Small intestine (tissue), 7 donors: ENCODE measurements around the gene PKMYT1. TPM values are rescaled to one million over a fixed set of nuclear protein-coding genes. Genes with fewer than 3 reads are reported as not detected.
A peak's percentile ranks its signal among the peaks of the same experiment; 100 is the strongest.

Experiments used
- DNase-seq, 2 donors: peaks; one replicate each; pipeline versions ENCODE4 v3.0.0 to v3.0.0-alpha.2; 2013
- FAIRE-seq: peaks from 2 replicates; lab custom pipeline; 2012; peaks lifted over from hg19 to GRCh38; lab: Jason Lieb, UNC
- H3K27ac ChIP-seq, 3 donors: one replicate each; pipeline ENCODE4 v1.5.1; 2013; ENCODE audit warnings: low read length in 2 of 3, mild to moderate bottlenecking in 2 of 3, control low read depth in 1 of 3, inconsistent platforms in 1 of 3, low read depth in 1 of 3, moderate library complexity in 1 of 3
- H3K27me3 ChIP-seq, 3 donors: one replicate each; pipeline ENCODE4 v1.6.1; 2013; ENCODE audit warnings: low read length in 3 of 3, inconsistent platforms in 1 of 3; ENCODE audit not compliant: control insufficient read depth in 3 of 3, insufficient read depth in 3 of 3
- H3K36me3 ChIP-seq, 3 donors: one replicate each; pipeline ENCODE4 v1.6.1; 2013; ENCODE audit warnings: low read length in 3 of 3, inconsistent platforms in 1 of 3, low read depth in 1 of 3, mild to moderate bottlenecking in 1 of 3, moderate library complexity in 1 of 3; ENCODE audit not compliant: control insufficient read depth in 3 of 3, insufficient read depth in 2 of 3
- H3K4me1 ChIP-seq, 3 donors: one replicate each; pipeline ENCODE4 v1.6.1; 2013; ENCODE audit warnings: low read length in 2 of 3, inconsistent platforms in 1 of 3, low read depth in 1 of 3, mild to moderate bottlenecking in 1 of 3, moderate library complexity in 1 of 3; ENCODE audit not compliant: control insufficient read depth in 3 of 3, insufficient read depth in 2 of 3
- H3K4me3 ChIP-seq, 3 donors: one replicate each; pipeline ENCODE4 v1.5.1; 2013; ENCODE audit warnings: low read length in 3 of 3, control low read depth in 1 of 3, inconsistent platforms in 1 of 3, low read depth in 1 of 3, mild to moderate bottlenecking in 1 of 3, moderate library complexity in 1 of 3
- H3K9me3 ChIP-seq, 2 donors: one replicate each; pipeline ENCODE4 v1.6.1; 2013; ENCODE audit warnings: low read depth in 1 of 2, low read length in 1 of 2; ENCODE audit not compliant: control insufficient read depth in 2 of 2, insufficient read depth in 1 of 2
- WGBS, 3 donors: extraction: QIAGEN DNeasy Blood & Tissue Kit; methylation state at CpG; one replicate each; pipeline ENCODE4 v1.1.7; 2013; 5-methylcytosine and 5-hydroxymethylcytosine counted together
- polyA plus RNA-seq, 4 donors: library from polyadenylated mRNA; stranded (reverse) in 3 of 4; unstranded in 1 of 4; fragments of 200-250 nt in 3 of 4; fragments of 120-200 nt in 1 of 4; gene quantifications; one replicate each; pipeline versions ENCODE4 v1.2.1 to v1.2.3, GENCODE V29; 2013
- donor health status: healthy with polysubstance abuse.
- donor health status: control.
- donor health status: control.
- donor health status: Bipolar disorder and iron deficiency.
- donor health status: healthy.

PKMYT1 gene
- polyA plus RNA-seq, 4 donors, result 2.5 to 24.7 (median 7.0) TPM

GRCh38 chr16:3020604-3021448 is 40.6 kb upstream of the PKMYT1 start:
- WGBS, 3 donors, result 0 to 1% (median 1%) methylated on average over 37 to 57 of the region's 57 CpGs
- H3K36me3 ChIP-seq, result peaks cover 0 to 29% (median 0%) of the 10 kb centered on the region in 3 donors
- peaks cover 0 to 10% (median 0%) of the 10 kb centered on the region in 3 donors for H3K27me3 ChIP-seq
- H3K4me1 ChIP-seq, result peaks cover 2 to 51% (median 17%) of the 10 kb centered on the region in 3 donors
- FAIRE-seq, result no peak
- peak; percentile 79 to 88 for DNase-seq
- peak overlapping the region; percentile 97 to 99 (median 99) for H3K27ac ChIP-seq
- H3K9me3 ChIP-seq, result no peaks in the 10 kb centered on the region
- peak overlapping the region; percentile 45 to 97 (median 82) for H3K4me3 ChIP-seq

GRCh38 chr16:3020247-3020603 is 40.0 kb upstream of the PKMYT1 start, which contains the start of gene TNFRSF12A:
Gene TNFRSF12A (plus strand): TSS chr16:3020368. CDS start chr16:3020398, 30 bp downstream.
- no peaks in the 10 kb centered on the region for H3K9me3 ChIP-seq
- H3K36me3 ChIP-seq, result peaks cover 0 to 26% (median 0%) of the 10 kb centered on the region in 3 donors
- peaks cover 0 to 10% (median 0%) of the 10 kb centered on the region in 3 donors for H3K27me3 ChIP-seq
- H3K4me1 ChIP-seq, result peaks cover 2 to 48% (median 17%) of the 10 kb centered on the region in 3 donors
- 1% methylated on average over 25 to 49 of the region's 49 CpGs for WGBS, 3 donors
- FAIRE-seq (no peak), DNase-seq (peak; percentile 83 to 94)
- peak within 1 kb of the TSS; percentile 97 to 99 (median 99) for H3K27ac ChIP-seq
- peak within 1 kb of the TSS; percentile 45 to 97 (median 82) for H3K4me3 ChIP-seq

- no peaks in the 10 kb centered on the region for H3K9me3 ChIP-seq
- H3K4me1 ChIP-seq, result peaks cover 2 to 46% (median 17%) of the 10 kb centered on the region in 3 donors
- DNase-seq (no peak), FAIRE-seq (no peak)
- H3K27me3 ChIP-seq, result peaks cover 0 to 10% (median 0%) of the 10 kb centered on the region in 3 donors
- peak overlapping the region in 2 of 3 donors; percentile 50 to 51 for H3K27ac ChIP-seq
- H3K4me3 ChIP-seq, result peak overlapping the region; percentile 34 to 97 (median 82)
- 21 to 29% (median 24%) methylated on average over 40 of the region's 40 CpGs for WGBS, 3 donors
- peaks cover 0 to 25% (median 0%) of the 10 kb centered on the region in 3 donors for H3K36me3 ChIP-seq
These were observed 39.5 kb upstream of the PKMYT1 start for GRCh38 chr16:3019594-3020246.

- DNase-seq, result peak; percentile 32 to 83
- Histone ChIP-seq H3K4me1 (peaks cover 2 to 55% (median 14%) of the 10 kb centered on the region in 3 donors), H3K4me3 (peak within 1 kb of the TSS in 1 of 3 donors; percentile 52)
These were observed 37.7 kb upstream of the PKMYT1 start, which contains the start of gene CLDN6 for GRCh38 chr16:3017794-3018506. Gene CLDN6 (minus strand): TSS chr16:3018183. CDS start chr16:3016021, 2,162 bp downstream.

GRCh38 chr16:3017344-3017743 is 37.1 kb upstream of the PKMYT1 start:
- Histone ChIP-seq H3K4me3 (peak overlapping the region in 1 of 3 donors; percentile 52), H3K36me3 (peaks cover 0 to 19% (median 0%) of the 10 kb centered on the region in 3 donors), H3K4me1 (peaks cover 0 to 55% (median 8%) of the 10 kb centered on the region in 3 donors), H3K27ac (peak overlapping the region in 1 of 3 donors; percentile 77), H3K27me3 (peaks cover 0 to 20% (median 6%) of the 10 kb centered on the region in 3 donors), H3K9me3 (no peaks in the 10 kb centered on the region)
- 72 to 90% (median 83%) methylated on average over 20 of the region's 20 CpGs for WGBS, 3 donors
- DNase-seq, result peak in 1 of 2 donors; percentile 42
- FAIRE-seq, result no peak

More at GRCh38 chr16:3017794-3018506, 37.7 kb upstream of the PKMYT1 start, which contains the start of gene CLDN6:
- H3K9me3 ChIP-seq, result no peaks in the 10 kb centered on the region
- peaks cover 0 to 25% (median 0%) of the 10 kb centered on the region in 3 donors for H3K36me3 ChIP-seq
- H3K27ac ChIP-seq, result peak within 1 kb of the TSS in 1 of 3 donors; percentile 77
- peaks cover 0 to 15% (median 4%) of the 10 kb centered on the region in 3 donors for H3K27me3 ChIP-seq
- FAIRE-seq, result no peak
- 4 to 17% (median 13%) methylated on average over 38 to 52 of the region's 52 CpGs for WGBS, 3 donors

GRCh38 chr16:3015865-3016521 is 35.7 kb upstream of the PKMYT1 start:
- Histone ChIP-seq H3K36me3 (peaks cover 0 to 10% (median 0%) of the 10 kb centered on the region in 3 donors), H3K27ac (no peak overlapping the region), H3K9me3 (no peaks in the 10 kb centered on the region), H3K4me1 (peaks cover 0 to 50% (median 0%) of the 10 kb centered on the region in 3 donors), H3K4me3 (no peak overlapping the region), H3K27me3 (peaks cover 0 to 26% (median 6%) of the 10 kb centered on the region in 3 donors)
- DNase-seq (no peak), FAIRE-seq (no peak)
- 81 to 86% (median 84%) methylated on average over 13 of the region's 13 CpGs for WGBS, 3 donors

- DNase-seq (no peak), FAIRE-seq (no peak)
- Histone ChIP-seq H3K4me1 (peaks cover 0 to 60% (median 0%) of the 10 kb centered on the region in 3 donors), H3K4me3 (no peak overlapping the region), H3K27ac (no peak overlapping the region), H3K9me3 (no peaks in the 10 kb centered on the region), H3K36me3 (peaks cover 0 to 10% (median 0%) of the 10 kb centered on the region in 3 donors), H3K27me3 (peaks cover 0 to 26% (median 6%) of the 10 kb centered on the region in 3 donors)
- WGBS, 3 donors, result 89 to 94% (median 92%) methylated on average over 6 of the region's 6 CpGs
These were observed 34.7 kb upstream of the PKMYT1 start for GRCh38 chr16:3014971-3015370.
